ENCODE results near the gene ANKRD31. TPM values are rescaled to one million over a fixed set of nuclear protein-coding genes. Genes with fewer than 3 reads are reported as not detected.

ANKRD31 gene, protein sequence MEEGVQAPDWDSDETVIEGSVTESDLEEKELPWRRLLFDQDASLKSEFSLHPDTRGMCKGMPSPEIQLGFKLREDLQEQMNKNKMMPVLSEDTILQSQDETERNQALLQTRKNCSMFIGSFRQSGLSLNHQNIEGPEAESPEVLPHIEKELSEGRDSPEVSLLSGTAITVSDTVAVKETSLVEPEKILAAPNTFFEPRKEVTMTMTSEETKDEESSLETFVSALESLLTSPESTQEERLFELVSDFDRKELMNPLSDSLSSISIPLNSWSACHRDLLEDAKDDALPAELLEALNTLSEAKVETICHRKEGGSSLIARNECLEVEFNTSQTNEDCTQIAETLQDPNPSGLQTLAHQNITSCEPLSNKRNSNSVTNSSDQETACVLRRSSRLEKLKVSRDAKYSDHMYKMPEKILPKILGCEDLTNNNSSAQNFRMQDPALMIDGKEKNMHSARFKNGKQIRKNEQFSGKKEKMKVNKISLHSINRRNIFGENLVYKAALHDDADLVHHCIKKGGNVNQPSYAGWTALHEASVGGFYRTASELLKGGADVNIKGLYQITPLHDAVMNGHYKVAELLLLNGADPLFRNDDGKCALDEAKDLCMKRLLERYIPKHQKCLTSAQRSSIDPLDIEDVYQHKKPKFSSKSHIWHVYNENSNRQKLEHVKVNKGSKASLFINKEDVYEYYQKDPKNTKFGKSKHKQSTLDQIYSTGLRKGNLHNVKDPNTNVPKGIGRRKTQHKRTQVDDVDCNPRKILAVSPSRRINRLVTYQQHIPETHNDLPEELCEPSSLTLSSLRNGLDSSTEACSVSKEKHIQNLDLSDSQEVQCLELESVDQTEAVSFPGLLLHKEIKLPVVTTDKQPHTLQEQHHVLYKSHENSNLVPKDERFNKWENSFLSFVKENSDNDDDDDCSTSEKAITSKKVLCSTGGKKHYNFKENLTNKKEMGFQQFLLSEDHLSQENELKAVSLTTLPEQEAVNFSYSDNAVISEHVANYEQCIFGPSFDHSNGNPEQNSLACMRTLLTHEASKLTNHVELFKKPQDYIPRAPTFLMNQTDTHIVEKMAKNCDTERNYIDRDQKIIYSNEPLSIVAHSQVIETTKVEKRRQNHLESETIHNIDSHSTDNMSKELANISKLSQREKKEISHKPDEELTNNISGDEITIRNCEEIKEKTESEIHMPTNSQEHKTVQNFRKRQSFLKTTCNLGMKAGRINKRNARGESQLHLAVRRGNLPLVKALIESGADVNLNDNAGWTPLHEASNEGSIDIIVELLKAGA (N-terminal part only)
- total RNA-seq: 0.41 TPM

DNA sequence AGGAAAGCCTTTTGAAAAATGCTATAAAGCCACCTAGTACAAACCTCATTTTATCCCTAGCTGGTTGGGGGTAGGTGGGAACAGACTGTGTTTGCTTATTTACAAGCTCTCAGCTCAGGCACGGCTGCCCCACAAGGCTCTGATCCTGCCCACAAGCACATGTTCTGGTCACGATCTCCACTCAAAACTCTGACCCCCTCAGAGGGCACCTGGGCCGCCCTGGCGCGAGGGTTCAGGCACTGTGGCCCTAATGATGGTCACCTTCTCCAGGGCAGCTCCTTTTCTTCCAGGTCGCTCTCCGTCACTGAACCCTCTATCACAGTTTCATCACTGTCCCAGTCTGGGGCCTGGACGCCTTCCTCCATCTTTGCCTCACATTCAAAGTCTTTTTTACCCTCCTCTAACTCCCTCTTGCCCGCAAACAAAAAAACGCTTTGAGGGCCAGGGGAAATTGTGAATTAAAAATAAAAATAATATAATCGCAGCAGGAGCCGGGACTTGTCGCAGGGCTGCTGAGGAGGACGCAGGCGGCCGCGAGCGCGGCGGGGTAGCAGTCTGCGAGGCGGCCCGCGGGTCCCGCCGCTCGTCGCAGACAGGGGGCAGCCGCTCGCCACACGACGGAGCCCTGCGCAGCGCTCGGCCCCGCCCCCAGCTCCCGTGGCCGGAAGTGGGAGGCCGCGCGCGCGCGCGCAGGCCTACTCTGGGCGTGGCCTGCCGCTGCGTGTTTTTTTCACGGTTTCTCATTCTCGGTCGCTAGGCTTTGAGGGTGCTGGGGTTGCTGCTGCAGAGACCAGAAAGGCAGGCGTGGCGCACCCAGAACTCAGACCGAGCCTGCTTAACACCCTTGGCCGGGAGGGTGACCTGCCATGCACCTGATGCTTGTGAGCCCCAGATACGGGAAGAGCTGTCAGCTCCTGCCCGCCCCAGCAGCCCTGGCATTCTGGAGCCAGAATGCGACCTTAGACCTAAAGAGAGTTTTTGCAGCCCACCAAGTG is at the start of gene ANKRD31:
ANKRD31 (minus strand) TSS at position 557 of the 995 bp plus-strand sequence; CDS start at position 365, 192 bp downstream.

DNA sequence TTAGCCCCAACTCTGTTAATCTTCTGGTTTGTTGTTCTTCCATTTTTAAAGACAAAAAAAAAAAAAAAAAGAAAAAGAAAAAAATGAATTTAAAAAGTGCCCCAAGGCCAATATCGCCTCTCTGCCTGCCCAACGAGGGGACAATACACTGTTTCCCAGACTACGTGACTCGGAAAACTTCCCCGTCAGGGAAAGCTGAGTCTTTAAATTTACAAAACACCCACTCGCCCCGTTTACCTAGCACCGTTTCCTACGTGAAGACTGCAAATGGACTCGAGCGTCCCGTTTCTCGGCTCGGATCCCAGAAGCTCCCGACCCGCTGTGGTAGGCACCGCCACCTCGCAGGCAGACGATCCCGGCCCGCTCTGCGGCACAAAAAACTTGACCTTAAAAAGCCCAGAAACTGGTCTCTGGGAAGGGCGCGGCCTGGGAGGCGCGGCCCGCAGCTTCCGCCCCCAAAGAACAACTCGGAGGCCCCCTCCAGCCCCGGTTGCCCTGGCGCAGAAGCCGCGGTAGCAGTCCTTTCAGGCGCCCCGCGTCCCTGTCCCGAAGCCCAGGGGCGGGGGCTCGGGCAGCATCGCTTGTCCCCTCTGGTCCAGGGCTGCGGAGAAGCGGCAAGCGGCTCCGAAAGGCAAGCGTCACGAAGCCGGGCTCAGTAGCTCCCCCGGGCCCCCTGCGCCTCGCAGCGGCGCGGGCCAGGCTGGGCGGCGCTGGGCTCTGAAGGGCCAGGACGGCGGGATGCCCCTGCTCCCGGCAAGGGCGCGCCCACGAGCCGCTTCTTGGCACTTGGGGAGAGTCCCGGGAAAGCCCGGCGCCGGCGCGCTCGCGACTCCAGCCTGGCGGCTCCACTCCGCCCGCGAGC is 184.3 kb downstream of the ANKRD31 start, which contains the start of gene GCNT4:
GCNT4 (minus strand) TSS at position 367 of the 862 bp plus-strand sequence. CDS start 22,521 bp downstream, outside the sequence.

Small RNA genes within 50 kb of the gene (small RNA-seq; reads per million reads assigned to genes)
- gene SUMO2P5 (ENCODE audit: low replicate concordance): not detected

Other genes with a start within 250 kb of the ANKRD31 start
- gene GCNT4, start 184.3 kb downstream of the ANKRD31 start, total RNA-seq: 7.8 TPM
- gene HMGCR, start 100.3 kb upstream of the ANKRD31 start, total RNA-seq: 74.8 TPM

Measured in metanephros (tissue), 2 donors.